GM12891 (cell line): ENCODE data around the gene TRIO.

Source experiments
- POLR2A ChIP-seq: IDR thresholded peaks from 2 replicates; pipeline ENCODE4 v1.6.1; 2011; ENCODE audit warnings: low read depth, low read length, control low read depth
- POLR2AphosphoS5 ChIP-seq: IDR thresholded peaks from 2 replicates; pipeline ENCODE4 v1.6.1; 2011; ENCODE audit warnings: low read depth, low read length, control low read depth
- POU2F2 ChIP-seq: IDR thresholded peaks from 2 replicates; pipeline ENCODE4 v1.6.1; 2011; ENCODE audit warnings: low read depth, mild to moderate bottlenecking, control low read depth, low read length, moderate library complexity
- SPI1 ChIP-seq: IDR thresholded peaks from 2 replicates; pipeline ENCODE4 v1.6.1; 2011; ENCODE audit warnings: low read depth, low read length, control low read depth
- TAF1 ChIP-seq: IDR thresholded peaks from 2 replicates; pipeline ENCODE4 v1.6.1; 2011; ENCODE audit warnings: low read depth, low read length, control low read depth

- no peak for TF ChIP-seq POLR2AphosphoS5
- TF ChIP-seq POLR2A = no peak
- TF ChIP-seq TAF1 = no peak
- no peak for TF ChIP-seq POU2F2
- no peak for TF ChIP-seq SPI1
Measured at GRCh38 chr5:14260637-14261036, 117.5 kb downstream of the TRIO start.
